ENCODE results near the gene TNFAIP1.

DNA sequence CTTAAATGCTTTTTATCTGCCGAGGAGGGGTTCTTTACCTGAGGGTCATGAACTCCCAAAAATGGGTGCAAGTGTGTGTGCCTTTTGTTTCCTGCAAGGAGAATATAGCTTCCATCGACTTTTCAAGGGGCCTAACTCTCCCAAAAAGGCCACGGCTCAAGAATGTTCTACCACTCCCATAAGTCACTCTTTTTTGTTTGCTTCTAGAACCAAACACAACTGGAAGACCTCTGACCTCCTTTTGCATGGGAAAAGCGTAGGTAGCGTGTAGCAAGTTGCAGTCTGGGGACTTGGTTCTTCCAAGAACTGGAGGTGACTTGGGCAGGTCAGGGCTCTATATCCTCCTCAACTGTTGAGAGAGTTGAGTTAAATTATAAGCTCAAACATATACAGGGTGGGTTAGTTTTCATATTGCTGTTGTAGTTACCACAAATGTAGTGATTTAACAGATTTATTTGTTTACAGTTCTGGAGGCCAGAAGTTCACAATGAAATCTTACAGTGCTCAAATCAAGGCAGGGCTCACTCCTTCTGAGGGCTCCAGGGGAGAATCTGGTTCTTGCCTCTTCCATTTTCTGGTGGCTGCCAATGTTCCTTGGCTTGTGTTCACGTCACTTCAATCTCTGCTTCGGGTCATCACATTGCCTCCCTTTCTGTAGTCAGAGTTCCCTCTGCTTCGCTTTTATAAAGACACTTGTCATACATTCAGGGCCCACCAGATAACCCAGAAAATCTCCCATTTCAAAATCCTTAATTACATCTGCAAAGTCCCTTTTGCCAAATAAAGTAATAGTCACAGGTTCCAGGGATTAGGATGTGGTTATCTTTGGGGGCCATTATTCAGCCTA, 15.1 kb upstream of the TNFAIP1 start:
- TF ChIP-seq NFRKB (IDR thresholded peaks at IDR 0.05) (no peak), HDGF (IDR thresholded peaks at IDR 0.05; ENCODE audit: borderline replicate concordance) (no peak), TARDBP (IDR thresholded peaks at IDR 0.05) (no peak), SUZ12 (IDR thresholded peaks at IDR 0.05) (no peak), FOXK2 (IDR thresholded peaks at IDR 0.05) (no peak), BHLHE40 (IDR thresholded peaks at IDR 0.05; ENCODE audit: borderline replicate concordance) (no peak), FOXM1 (IDR thresholded peaks at IDR 0.05; ENCODE audit: borderline replicate concordance) (no peak), ARNT (IDR thresholded peaks at IDR 0.05) (no peak)
- TF ChIP-seq, protein P1, sequence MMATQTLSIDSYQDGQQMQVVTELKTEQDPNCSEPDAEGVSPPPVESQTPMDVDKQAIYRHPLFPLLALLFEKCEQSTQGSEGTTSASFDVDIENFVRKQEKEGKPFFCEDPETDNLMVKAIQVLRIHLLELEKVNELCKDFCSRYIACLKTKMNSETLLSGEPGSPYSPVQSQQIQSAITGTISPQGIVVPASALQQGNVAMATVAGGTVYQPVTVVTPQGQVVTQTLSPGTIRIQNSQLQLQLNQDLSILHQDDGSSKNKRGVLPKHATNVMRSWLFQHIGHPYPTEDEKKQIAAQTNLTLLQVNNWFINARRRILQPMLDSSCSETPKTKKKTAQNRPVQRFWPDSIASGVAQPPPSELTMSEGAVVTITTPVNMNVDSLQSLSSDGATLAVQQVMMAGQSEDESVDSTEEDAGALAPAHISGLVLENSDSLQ (IDR thresholded peaks at IDR 0.05) = no peak
